Astrocyte of the cerebellum (primary cell): ENCODE data around the gene KIAA1191.

Experiments
- DNase-seq: peaks from one replicate; pipeline ENCODE4 v3.0.0-alpha.2; 2011; ENCODE audit warnings: low read depth
- H3K4me3 ChIP-seq: 2 replicates; pipeline ENCODE4 v1.5.1; 2011; ENCODE audit warnings: mild to moderate bottlenecking, low read depth, low read length, moderate library complexity
- in situ Hi-C: cut with HindIII; loops from 2 replicates; pipeline ENCODE4 v1.10.0; 2017; ENCODE audit warnings: low sequenced_read_pairs
- TF ChIP-seq, protein P1 (sequence below): IDR thresholded peaks from 2 replicates; pipeline ENCODE4 v1.5.1; 2012; ENCODE audit warnings: low read length, low read depth, moderate library complexity, mild to moderate bottlenecking; ENCODE audit errors: missing control alignments

Gene KIAA1191

DNA sequence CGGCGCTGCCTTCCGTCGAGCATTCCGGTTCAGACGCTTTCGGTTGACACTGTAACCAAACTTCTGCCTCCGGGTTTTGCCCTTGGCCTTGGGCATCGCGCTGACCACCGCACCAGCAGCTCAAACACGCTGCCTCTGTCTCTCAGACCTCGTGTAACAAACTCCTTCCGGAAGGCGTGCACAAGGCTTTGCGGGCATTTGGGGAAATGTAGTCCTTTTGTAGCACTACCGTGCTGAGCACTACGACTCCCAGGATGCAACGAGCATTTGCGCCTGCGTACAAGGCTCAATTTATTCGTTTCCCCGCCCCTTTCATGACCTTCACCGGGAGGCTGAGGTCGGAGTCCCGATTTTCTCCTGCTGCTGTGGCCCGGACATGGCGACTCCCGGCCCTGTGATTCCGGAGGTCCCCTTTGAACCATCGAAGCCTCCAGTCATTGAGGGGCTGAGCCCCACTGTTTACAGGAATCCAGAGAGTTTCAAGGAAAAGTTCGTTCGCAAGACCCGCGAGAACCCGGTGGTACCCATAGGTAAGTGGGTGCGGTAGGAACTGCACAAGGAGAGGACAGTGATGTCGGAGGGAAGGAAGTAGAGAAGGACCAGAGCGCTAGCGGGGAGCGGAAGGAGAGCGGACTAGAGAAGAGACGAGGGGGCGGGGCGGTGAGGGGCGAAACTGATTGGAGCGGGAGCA, 27.0 kb upstream of the KIAA1191 start, which contains the start of the genes HIGD2A and NOP16:
TSS of gene HIGD2A (plus strand) at position 308 of the 691 bp plus-strand sequence. CDS start at position 377, 69 bp downstream.
TSS of gene NOP16 (minus strand) at position 155 of the 691 bp plus-strand sequence. CDS start at position 96, 59 bp downstream.
- peak; percentile 97 for DNase-seq
- in situ Hi-C loops = no loop called here
- TF ChIP-seq, protein P1, sequence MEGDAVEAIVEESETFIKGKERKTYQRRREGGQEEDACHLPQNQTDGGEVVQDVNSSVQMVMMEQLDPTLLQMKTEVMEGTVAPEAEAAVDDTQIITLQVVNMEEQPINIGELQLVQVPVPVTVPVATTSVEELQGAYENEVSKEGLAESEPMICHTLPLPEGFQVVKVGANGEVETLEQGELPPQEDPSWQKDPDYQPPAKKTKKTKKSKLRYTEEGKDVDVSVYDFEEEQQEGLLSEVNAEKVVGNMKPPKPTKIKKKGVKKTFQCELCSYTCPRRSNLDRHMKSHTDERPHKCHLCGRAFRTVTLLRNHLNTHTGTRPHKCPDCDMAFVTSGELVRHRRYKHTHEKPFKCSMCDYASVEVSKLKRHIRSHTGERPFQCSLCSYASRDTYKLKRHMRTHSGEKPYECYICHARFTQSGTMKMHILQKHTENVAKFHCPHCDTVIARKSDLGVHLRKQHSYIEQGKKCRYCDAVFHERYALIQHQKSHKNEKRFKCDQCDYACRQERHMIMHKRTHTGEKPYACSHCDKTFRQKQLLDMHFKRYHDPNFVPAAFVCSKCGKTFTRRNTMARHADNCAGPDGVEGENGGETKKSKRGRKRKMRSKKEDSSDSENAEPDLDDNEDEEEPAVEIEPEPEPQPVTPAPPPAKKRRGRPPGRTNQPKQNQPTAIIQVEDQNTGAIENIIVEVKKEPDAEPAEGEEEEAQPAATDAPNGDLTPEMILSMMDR = no peak
- peak within 1 kb of the TSS; percentile 95 for H3K4me3 ChIP-seq

DNA sequence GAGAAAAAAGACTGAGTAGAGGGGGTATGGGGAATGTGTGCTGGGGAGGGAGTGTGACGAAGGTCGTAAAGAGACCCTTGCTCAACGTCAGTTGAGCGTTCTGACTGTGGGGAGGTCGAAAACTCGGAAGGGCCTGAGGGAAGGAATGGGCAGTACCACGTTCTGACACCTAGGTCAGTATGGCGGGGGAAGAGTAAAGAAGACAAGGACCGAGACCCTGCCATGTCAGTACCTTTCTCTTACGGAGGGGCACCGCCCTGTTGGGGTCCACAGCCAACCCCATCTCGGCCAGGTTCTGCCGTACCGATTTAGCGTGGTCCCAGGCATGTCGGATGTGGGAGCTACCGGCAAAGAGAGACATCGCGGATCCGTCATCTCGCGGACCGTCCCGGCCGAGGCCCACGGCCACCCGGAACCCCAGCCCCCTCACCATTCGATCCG, 26.5 kb upstream of the KIAA1191 start:
- in situ Hi-C loops = no loop called here
- no peak for DNase-seq
- peak overlapping the region; percentile 95 for H3K4me3 ChIP-seq
- TF ChIP-seq, protein P1 = no peak

DNA sequence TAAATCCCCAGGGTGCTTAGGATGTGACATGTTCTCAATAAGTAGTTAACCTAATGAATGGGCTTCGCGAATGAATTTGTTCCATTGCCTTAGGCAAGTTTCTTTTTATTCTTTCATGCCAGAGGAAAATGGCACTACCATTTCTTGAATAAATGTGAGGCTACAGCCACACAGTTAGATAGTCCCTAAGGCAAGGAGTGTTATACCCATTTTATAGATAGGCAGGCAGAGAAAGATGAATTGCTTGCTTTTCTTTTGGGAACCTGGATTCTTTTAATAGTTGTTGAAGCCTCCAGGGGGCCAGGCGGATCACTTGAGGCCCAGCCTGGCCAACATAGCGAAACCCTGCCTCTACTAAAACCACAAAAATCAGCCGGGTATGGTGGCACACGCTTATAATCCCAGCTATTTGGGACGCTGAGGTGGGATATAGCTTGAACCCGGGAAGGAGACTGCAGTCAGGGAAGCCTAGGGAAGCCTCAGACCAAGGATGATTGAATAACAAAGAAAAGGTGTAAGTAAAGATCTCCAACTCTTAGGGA, 25.9 kb upstream of the KIAA1191 start:
- in situ Hi-C loops = no loop called here

DNA sequence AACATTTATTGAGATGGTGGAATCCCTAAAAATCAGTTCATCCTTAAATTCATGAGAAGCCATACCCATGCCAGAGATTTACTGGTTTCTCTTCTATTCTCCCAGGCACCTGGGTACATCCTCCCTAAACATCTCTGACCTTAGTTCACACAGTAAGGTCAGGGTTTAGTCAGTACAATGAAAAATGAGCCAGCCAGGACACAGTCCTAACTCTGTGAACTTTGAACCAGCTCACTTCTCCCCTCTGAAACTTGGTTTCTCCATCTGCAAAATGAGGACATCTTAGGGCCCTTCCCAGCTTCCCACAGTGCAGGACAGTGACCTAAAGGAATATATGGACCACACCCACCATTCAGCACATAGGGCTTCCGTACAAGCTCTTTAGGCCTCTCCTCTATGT, 24.9 kb upstream of the KIAA1191 start:
- no peak for DNase-seq
- in situ Hi-C loops = no loop called here
- no peak overlapping the region for H3K4me3 ChIP-seq
- TF ChIP-seq, protein P1 = no peak

More for the DNA sequence above, 25.9 kb upstream of the KIAA1191 start:
- TF ChIP-seq, protein P1 = no peak
- no peak for DNase-seq
- peak overlapping the region; percentile 95 for H3K4me3 ChIP-seq

DNA sequence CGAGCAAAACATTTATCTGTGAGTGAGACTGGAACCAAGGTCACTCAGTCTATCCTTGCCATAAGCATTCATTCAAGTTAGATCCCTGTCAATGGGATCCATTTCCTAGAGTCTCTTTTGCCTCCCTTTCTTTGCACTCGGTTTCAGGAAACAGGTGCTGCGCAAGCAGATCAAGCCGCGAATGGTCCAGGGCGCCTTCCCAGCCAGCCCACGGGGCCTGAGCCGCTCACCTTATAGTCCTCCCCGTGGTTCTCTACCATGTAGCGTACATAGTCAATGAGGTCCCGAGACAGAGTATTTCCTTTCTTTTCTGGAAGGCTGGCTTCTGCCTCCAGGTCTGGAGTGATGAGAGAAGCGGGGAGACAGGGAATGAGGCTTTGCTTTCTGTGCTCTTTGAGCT, 23.4 kb upstream of the KIAA1191 start:
- no peak for DNase-seq
- H3K4me3 ChIP-seq = no peak overlapping the region
- TF ChIP-seq, protein P1 = no peak
- in situ Hi-C loops = no loop called here

DNA sequence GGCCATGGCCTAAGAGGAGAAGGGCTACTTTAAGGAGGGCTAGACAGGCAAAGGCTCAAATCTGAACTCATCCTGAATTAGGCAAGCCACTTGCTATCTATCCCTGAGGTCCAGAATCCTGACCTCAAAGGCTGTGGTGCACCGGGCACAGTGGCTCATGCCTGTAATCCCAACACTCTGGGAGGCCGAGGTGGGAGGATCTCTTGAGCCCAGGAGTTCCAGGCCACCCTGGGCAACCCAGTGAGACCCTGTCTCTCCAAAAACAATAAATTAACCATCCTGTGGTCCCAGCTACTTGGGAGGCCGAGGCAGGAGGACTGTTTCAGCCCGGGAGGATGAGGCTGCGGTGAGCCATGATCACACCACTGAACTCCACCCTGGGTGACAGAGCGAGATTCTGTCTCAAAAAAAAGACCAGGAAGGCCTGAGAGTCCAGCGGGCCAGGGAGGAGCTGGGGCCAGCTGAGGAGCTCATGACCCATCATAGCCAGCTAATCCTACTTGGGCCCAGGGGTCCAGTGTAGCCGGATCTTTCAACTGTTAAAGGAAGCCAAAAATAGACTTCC, 22.9 kb upstream of the KIAA1191 start:
- DNase-seq = no peak
- TF ChIP-seq, protein P1 = no peak
- in situ Hi-C loops = no loop called here
- H3K4me3 ChIP-seq = no peak overlapping the region
